Astrocyte of the cerebellum (primary cell): Measurements from ENCODE around the gene THBS4.

Experiments used
- DNase-seq: peaks from one replicate; pipeline ENCODE4 v3.0.0-alpha.2; 2011; ENCODE audit warnings: low read depth
- H3K4me3 ChIP-seq: 2 replicates; pipeline ENCODE4 v1.5.1; 2011; ENCODE audit warnings: mild to moderate bottlenecking, low read depth, low read length, moderate library complexity
- in situ Hi-C: cut with HindIII; loops from 2 replicates; pipeline ENCODE4 v1.10.0; 2017; ENCODE audit warnings: low sequenced_read_pairs
- TF ChIP-seq, protein P1 (sequence below): IDR thresholded peaks from 2 replicates; pipeline ENCODE4 v1.5.1; 2012; ENCODE audit warnings: low read length, low read depth, moderate library complexity, mild to moderate bottlenecking; ENCODE audit errors: missing control alignments

The THBS4 gene

DNA sequence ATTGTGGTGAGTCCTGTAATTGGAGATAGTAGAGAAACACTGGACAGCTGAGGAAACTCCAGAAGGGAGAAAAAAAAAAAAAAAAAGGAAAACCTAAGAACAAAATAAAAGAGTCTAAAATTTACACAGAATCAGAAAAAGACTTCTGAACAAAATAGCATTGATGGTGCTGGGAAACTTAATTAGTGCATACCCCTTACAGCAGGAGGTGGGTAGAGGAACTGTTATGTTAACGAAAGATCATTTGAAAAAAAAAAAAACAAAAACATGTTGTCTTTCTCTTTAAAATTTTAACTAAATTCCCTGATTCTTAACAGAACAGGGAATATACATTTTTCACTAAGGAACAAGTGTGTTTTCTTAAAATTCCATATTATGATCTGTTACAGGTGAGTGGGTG is 32.5 kb upstream of the THBS4 start:
- no peak for DNase-seq
- TF ChIP-seq, protein P1, sequence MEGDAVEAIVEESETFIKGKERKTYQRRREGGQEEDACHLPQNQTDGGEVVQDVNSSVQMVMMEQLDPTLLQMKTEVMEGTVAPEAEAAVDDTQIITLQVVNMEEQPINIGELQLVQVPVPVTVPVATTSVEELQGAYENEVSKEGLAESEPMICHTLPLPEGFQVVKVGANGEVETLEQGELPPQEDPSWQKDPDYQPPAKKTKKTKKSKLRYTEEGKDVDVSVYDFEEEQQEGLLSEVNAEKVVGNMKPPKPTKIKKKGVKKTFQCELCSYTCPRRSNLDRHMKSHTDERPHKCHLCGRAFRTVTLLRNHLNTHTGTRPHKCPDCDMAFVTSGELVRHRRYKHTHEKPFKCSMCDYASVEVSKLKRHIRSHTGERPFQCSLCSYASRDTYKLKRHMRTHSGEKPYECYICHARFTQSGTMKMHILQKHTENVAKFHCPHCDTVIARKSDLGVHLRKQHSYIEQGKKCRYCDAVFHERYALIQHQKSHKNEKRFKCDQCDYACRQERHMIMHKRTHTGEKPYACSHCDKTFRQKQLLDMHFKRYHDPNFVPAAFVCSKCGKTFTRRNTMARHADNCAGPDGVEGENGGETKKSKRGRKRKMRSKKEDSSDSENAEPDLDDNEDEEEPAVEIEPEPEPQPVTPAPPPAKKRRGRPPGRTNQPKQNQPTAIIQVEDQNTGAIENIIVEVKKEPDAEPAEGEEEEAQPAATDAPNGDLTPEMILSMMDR, result no peak
- in situ Hi-C loops, result no loop called here
- no peak overlapping the region for H3K4me3 ChIP-seq

DNA sequence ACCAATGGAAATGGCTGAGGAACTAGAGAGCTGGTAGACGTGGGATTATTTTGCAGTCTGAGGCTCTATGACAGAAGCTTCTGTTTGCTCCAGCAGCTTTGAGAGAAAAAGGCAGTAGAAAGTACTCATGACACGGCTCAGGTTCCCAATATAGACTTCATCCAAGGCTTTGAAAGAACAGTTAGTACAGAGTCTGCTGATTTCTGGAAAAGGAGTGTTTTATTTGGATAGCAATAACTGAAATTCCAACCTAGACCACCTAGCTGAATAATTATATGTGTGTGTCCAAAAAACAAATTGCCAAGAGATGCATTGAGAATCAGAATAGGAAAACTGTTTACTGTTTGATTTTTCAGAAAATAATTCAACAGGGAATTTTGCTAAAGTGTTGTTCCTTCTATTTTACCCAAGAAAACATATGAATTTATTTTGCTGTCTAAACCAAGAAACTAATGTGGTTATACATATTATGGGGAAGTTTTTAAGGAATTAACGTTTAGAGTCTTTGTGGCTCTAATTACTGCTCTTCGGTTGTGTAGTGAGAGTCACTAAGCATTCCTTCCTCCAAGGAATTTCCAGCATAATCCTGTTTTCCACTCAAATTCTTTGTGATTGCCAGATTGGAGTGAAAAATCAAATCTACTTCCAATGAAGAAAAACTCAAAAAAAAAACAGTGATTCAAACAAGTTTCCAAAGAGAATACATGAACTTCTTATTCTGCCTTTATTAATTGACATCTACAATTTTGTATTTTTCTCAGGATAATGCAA is 26.0 kb upstream of the THBS4 start:
- in situ Hi-C loops, result no loop called here
- no peak overlapping the region for H3K4me3 ChIP-seq
- TF ChIP-seq, protein P1, result no peak
- DNase-seq, result no peak

DNA sequence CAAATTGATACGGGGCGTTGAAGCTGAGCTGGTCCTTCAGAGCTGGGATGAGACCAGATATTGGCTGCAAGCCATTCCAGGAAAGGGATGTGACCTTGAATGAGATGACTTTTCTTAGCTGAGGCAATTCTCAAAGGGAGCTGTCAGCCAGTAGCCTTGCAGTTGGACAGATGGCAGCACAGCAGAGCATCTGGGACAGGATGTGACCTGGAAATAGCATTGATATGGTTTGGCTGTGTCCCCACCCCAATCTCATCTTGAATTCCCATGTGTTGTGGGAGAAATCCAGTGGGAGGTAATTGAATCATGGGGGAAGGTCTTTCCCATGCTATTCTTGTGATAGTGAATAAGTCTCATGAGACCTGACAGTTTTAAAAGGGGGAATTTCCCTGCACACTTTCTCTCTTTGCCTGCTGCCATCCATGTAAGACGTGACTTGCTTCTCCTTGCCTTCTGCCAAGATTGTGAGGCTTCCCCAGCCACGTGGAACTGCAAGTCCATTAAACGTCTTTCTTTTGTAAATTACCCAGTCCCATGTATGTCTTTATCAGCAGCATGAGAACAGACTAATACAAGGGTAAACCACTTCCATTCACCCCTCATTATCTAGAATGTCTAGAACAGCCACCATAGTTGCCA is 24.3 kb upstream of the THBS4 start:
- H3K4me3 ChIP-seq, result no peak overlapping the region
- in situ Hi-C loops, result no loop called here
- no peak for DNase-seq
- TF ChIP-seq, protein P1, result no peak

DNA sequence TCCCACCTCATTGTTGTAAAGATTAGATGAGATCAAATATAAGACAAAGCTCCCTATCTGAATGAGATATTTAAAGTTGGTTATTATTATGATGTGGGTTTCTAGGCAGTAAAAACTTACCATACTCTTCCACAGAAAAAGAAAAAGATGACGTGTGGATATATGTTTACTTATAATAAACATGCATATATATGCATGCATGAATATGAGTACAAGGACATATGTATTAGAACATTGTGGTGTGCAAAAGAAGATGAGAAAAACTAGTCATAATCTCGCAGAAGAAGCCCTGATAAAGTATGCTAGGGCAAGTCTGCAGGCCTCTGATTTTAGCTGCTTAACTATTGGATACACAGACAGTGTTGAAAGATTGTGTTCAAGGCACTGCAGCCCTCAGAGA is 10.1 kb upstream of the THBS4 start:
- no peak for DNase-seq
- in situ Hi-C loops, result no loop called here
- TF ChIP-seq, protein P1, result no peak
- no peak overlapping the region for H3K4me3 ChIP-seq

DNA sequence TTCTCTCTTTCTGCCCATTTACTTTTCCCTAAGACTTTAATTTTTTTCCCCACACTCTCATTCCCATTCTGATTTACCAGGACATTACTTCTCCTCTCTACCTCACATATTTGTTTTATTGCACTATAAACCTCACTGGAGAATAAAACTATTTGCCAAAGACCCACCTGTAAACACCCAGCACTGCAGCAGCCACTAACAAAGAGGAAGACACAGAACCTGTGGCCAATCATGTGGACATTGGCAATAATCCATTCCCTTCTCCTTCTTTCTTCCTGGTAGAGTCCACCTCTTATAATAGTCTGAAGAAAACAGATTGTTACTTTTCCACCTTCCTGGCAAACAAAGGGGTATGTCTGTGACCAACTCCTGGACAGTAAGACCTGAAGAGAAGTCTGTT is 8.3 kb upstream of the THBS4 start:
- TF ChIP-seq, protein P1, result no peak
- DNase-seq, result no peak
- in situ Hi-C loops, result no loop called here

DNA sequence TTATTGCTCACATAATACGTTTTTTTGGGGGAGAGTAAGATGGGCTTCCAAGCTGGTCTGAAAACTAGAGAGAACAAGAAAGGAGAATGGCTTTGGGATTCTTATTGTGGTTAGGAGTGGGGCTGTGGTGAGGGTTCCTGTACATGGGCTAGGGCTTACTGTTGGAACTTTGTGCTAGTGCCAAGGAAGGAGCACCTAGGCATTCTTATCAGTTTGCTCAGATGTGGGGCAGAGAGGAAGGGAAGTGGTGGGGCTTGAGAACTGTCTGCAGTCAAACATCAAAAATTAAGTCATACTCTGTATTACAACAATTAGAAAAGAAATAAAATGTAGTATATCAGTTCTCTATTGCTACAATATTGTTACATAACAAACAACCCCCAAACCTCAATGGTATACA is 4.0 kb upstream of the THBS4 start:
- TF ChIP-seq, protein P1, result no peak
- H3K4me3 ChIP-seq, result no peak overlapping the region
- no peak for DNase-seq
- in situ Hi-C loops, result no loop called here

More for the DNA sequence above, 8.3 kb upstream of the THBS4 start:
- no peak overlapping the region for H3K4me3 ChIP-seq
